HCT116 (cell line): ENCODE data around the gene SGMS1. TPM values are rescaled to one million over a fixed set of nuclear protein-coding genes. Genes with fewer than 3 reads are reported as not detected.

Experiments used
- ATAC-seq: fragments of 200-7000 bp; cut with Tn5 transposase; 2 replicates; pipeline ENCODE4 v1.9.1; 2020; ENCODE audit warnings: mild to moderate bottlenecking, moderate library complexity
- BruUV-seq: library from RNA; stranded (reverse); fragments of 400-500 nt; replicated peaks from 2 replicates; lab custom pipeline; 2021; lab: Mats Ljungman, UMichigan
- CTCF ChIA-PET: fragments of 300-600 bp; sonication (Branson Sonifier 250); formaldehyde crosslinking; loops from one replicate; lab custom pipeline; 2021; ENCODE audit warnings: antibody characterized with exemption; lab: Charles Lee
- POLR2A ChIA-PET: fragments of 300-600, 350-600 bp; sonication (Branson Sonifier 250); formaldehyde crosslinking; loops from one replicate; lab custom pipeline; 2021; ENCODE audit warnings: antibody characterized with exemption; lab: Charles Lee
- RAD21 ChIA-PET, 2 experiments: fragments of 300-600 bp; sonication (Branson Sonifier 250); formaldehyde crosslinking; loops; one replicate each; lab custom pipeline; 2023; ENCODE audit warnings: low total read pairs in 2 of 2; ENCODE audit not compliant: uncharacterized antibody in 2 of 2, unreplicated experiment in 2 of 2, low non-redundant PET in 1 of 2; lab: Charles Lee
- DNase-seq: peaks from one replicate; pipeline ENCODE4 v3.0.0-alpha.2; 2010; ENCODE audit warnings: low read depth, low spot score
- H2AFZ ChIP-seq: fragments of 200-600 bp; shearing (Covaris generic), sonication (generic); 2 replicates; pipeline ENCODE4 v1.6.1; 2017; ENCODE audit warnings: low read depth, mixed run types, mixed read lengths, antibody characterized with exemption, low read length; ENCODE audit not compliant: poor library complexity, severe bottlenecking
- H3K27ac ChIP-seq: 2 replicates; pipeline ENCODE4 v1.5.1; 2012; ENCODE audit warnings: low read depth, low read length
- H3K27me3 ChIP-seq: fragments of 200-600 bp; sonication (generic); 2 replicates; pipeline ENCODE4 v1.6.1; 2016; ENCODE audit warnings: mixed run types, low read length, mixed read lengths; ENCODE audit not compliant: insufficient read depth
- H3K36me3 ChIP-seq, 2 experiments: fragments of 200-500 bp in 1 of 2; fragments of 200-600 bp in 1 of 2; sonication (Bioruptor generic) in 1 of 2; sonication (generic) in 1 of 2; 2 replicates each; pipeline versions ENCODE4 v1.5.1 to v1.6.1; 2014 to 2016; ENCODE audit warnings: low read length in 2 of 2, inconsistent platforms in 1 of 2, mixed read lengths in 1 of 2, mixed run types in 1 of 2; ENCODE audit not compliant: insufficient read depth in 2 of 2, control insufficient read depth in 1 of 2
- H3K4me1 ChIP-seq, 2 experiments: fragments of 200-600 bp in 1 of 2; sonication (generic) in 1 of 2; 2 replicates each; pipeline versions ENCODE4 v1.5.1 to v1.6.1; 2012 to 2017; ENCODE audit warnings: low read length in 2 of 2, inconsistent platforms in 1 of 2, mild to moderate bottlenecking in 1 of 2, mixed read lengths in 1 of 2, mixed run types in 1 of 2, moderate library complexity in 1 of 2; ENCODE audit not compliant: insufficient read depth in 2 of 2, control insufficient read depth in 1 of 2
- H3K4me2 ChIP-seq: fragments of 200-600 bp; sonication (generic); 2 replicates; pipeline ENCODE4 v1.6.1; 2017; ENCODE audit warnings: mixed run types, low read length, mixed read lengths
- H3K4me3 ChIP-seq, 2 experiments: fragments of 200-600 bp in 1 of 2; sonication (generic) in 1 of 2; replicated peaks in 1 of 2; 2 replicates each; pipeline ENCODE4 v1.5.1; 2011 to 2016; ENCODE audit warnings: low read length in 2 of 2, control low read depth in 1 of 2, low read depth in 1 of 2, mild to moderate bottlenecking in 1 of 2, mixed read lengths in 1 of 2, mixed run types in 1 of 2
- H3K79me2 ChIP-seq: fragments of 200-600 bp; sonication (generic); 2 replicates; pipeline ENCODE4 v1.6.1; 2017; ENCODE audit warnings: mild to moderate bottlenecking, mixed run types, low read length, moderate library complexity, mixed read lengths; ENCODE audit not compliant: insufficient read depth
- H3K9ac ChIP-seq: fragments of 200-600 bp; sonication (generic); 2 replicates; pipeline ENCODE4 v1.6.1; 2016; ENCODE audit warnings: low read length, mixed read lengths
- H3K9me2 ChIP-seq: fragments of 200-600 bp; sonication (generic), shearing (Covaris generic); 2 replicates; pipeline ENCODE4 v1.6.1; 2017; ENCODE audit warnings: mixed run types, mild to moderate bottlenecking, moderate library complexity; ENCODE audit not compliant: insufficient read depth
- H3K9me3 ChIP-seq, 2 experiments: fragments of 200-500 bp in 1 of 2; fragments of 200-600 bp in 1 of 2; sonication (Bioruptor generic) in 1 of 2; sonication (generic) in 1 of 2; 2 replicates each; pipeline ENCODE4 v1.6.1; 2014 to 2017; ENCODE audit warnings: low read length in 2 of 2, mixed read lengths in 2 of 2, inconsistent platforms in 1 of 2, low read depth in 1 of 2, mild to moderate bottlenecking in 1 of 2, mixed run types in 1 of 2, moderate library complexity in 1 of 2; ENCODE audit not compliant: control insufficient read depth in 1 of 2, insufficient read depth in 1 of 2
- H4K20me1 ChIP-seq: fragments of 200-600 bp; sonication (generic), shearing (Covaris generic); 2 replicates; pipeline ENCODE4 v1.6.1; 2017; ENCODE audit warnings: mixed run types, mild to moderate bottlenecking, moderate library complexity; ENCODE audit not compliant: insufficient read depth
- CEBPB ChIP-seq: IDR thresholded peaks from 2 replicates; pipeline ENCODE4 v1.6.1; 2012; ENCODE audit warnings: low read depth
- EGR1 ChIP-seq: IDR thresholded peaks from 2 replicates; pipeline ENCODE4 v1.6.1; 2012; ENCODE audit warnings: low read depth
- ELF1 ChIP-seq: IDR thresholded peaks from 2 replicates; pipeline ENCODE4 v1.6.1; 2012; ENCODE audit warnings: low read depth, borderline replicate concordance
- FOSL1 ChIP-seq: IDR thresholded peaks from 2 replicates; pipeline ENCODE4 v1.6.1; 2012; ENCODE audit warnings: low read depth
- JUND ChIP-seq: IDR thresholded peaks from 2 replicates; pipeline ENCODE4 v1.6.1; 2012
- RAD21 ChIP-seq: IDR thresholded peaks from 2 replicates; pipeline ENCODE4 v1.6.1; 2012; ENCODE audit warnings: low read depth, mild to moderate bottlenecking
- REST ChIP-seq: IDR thresholded peaks from 2 replicates; pipeline ENCODE4 v1.6.1; 2012; ENCODE audit warnings: low read depth
- SIN3A ChIP-seq: IDR thresholded peaks from 2 replicates; pipeline ENCODE4 v1.6.1; 2012; ENCODE audit warnings: low read depth
- SP1 ChIP-seq: IDR thresholded peaks from 2 replicates; pipeline ENCODE4 v1.6.1; 2012; ENCODE audit warnings: low read depth
- SRF ChIP-seq: IDR thresholded peaks from 2 replicates; pipeline ENCODE4 v1.6.1; 2012; ENCODE audit warnings: low read depth
- TCF7L2 ChIP-seq: IDR thresholded peaks from 2 replicates; pipeline ENCODE4 v1.7.0; 2011; ENCODE audit warnings: borderline replicate concordance, inconsistent platforms; ENCODE audit not compliant: insufficient read depth, insufficient read length; ENCODE audit errors: extremely low read depth
- YY1 ChIP-seq: IDR thresholded peaks from 2 replicates; pipeline ENCODE4 v1.6.1; 2011; ENCODE audit warnings: low read length, low read depth, moderate library complexity, mild to moderate bottlenecking; ENCODE audit not compliant: insufficient replicate concordance; ENCODE audit errors: extremely low read depth
- ZFX ChIP-seq: fragments of 450-650 bp; IDR thresholded peaks from 2 replicates; pipeline ENCODE4 v1.6.1; 2017
- ZNF274 ChIP-seq: fragments of 200-500 bp; sonication (Bioruptor generic); IDR thresholded peaks from 2 replicates; pipeline ENCODE4 v1.6.1; 2014; ENCODE audit warnings: mild to moderate bottlenecking, low read depth, low read length, inconsistent platforms
- intact Hi-C: fragments of 100-400 bp; cut with micrococcal nuclease; formaldehyde crosslinking; loops from 2 replicates; pipeline ENCODE4 v1.10.0; 2022
- total RNA-seq: library from RNA; stranded (reverse); gene quantifications from one replicate; pipeline ENCODE4 v1.2.1, GENCODE V29; 2021; ENCODE audit not compliant: unreplicated experiment

The SGMS1 gene
- total RNA-seq, 1 experiment from 2014 or later: 29.1 TPM

GRCh38 chr10:50515420-50515819 lies 108.3 kb downstream of the SGMS1 start:
- no peaks in the 10 kb centered on the region for H3K9me2 ChIP-seq
- ATAC-seq (no peak), DNase-seq (no peak)
- ChIA-PET POLR2A (no interaction called here), CTCF (no interaction called here), RAD21 (no interaction called here)
- H3K4me3 ChIP-seq: no peak overlapping the region
- H2AFZ ChIP-seq: no peak overlapping the region
- H3K27me3 ChIP-seq: no peaks in the 10 kb centered on the region
- no peaks in the 10 kb centered on the region for H3K9me3 ChIP-seq
- H3K36me3 ChIP-seq: no peaks in the 10 kb centered on the region
- no peak overlapping the region for H3K27ac ChIP-seq
- no peaks in the 10 kb centered on the region for H4K20me1 ChIP-seq
- no peak overlapping the region for H3K4me2 ChIP-seq
- no TSS peak for BruUV-seq
- peaks cover 17 to 27% of the 10 kb centered on the region in 2 experiments for H3K4me1 ChIP-seq
- TF ChIP-seq CEBPB (no peak), ELF1 (no peak), EGR1 (no peak), SP1 (no peak), SRF (no peak), SIN3A (no peak), RAD21 (no peak), YY1 (no peak), ZNF274 (no peak), REST (no peak), ZFX (no peak), JUND (no peak), FOSL1 (no peak), TCF7L2 (no peak)
- H3K9ac ChIP-seq: no peak overlapping the region
- H3K79me2 ChIP-seq: no peaks in the 10 kb centered on the region
- intact Hi-C loops: no loop called here
